Epithelial cell of proximal tubule (primary cell): ENCODE results near the gene TMEM179. TPM values are rescaled to one million over a fixed set of nuclear protein-coding genes. Genes with fewer than 3 reads are reported as not detected.

Experiments
- DNase-seq: peaks from one replicate; pipeline ENCODE4 v3.0.0-alpha.2; 2011; ENCODE audit warnings: low read depth
- H3K4me3 ChIP-seq: 2 replicates; pipeline ENCODE4 v1.5.1; 2011; ENCODE audit warnings: low read depth, mild to moderate bottlenecking, low read length
- CTCF ChIP-seq: conservative IDR thresholded peaks from 2 replicates; pipeline ENCODE4 v1.5.1; 2012; ENCODE audit warnings: low read depth, mild to moderate bottlenecking, low read length
- total RNA-seq: library from RNA; depleted of rRNA; stranded (reverse); fragments of >200 nt; gene quantifications from 2 replicates; pipeline ENCODE4 v1.2.3, GENCODE V29; 2015

TMEM179 gene
- total RNA-seq, 1 donor from 2014 or later = not detected

GRCh38 chr14:104551851-104552737, 52.5 kb downstream of the TMEM179 start:
- H3K4me3 ChIP-seq = no peak overlapping the region
- no peak for DNase-seq
- no peak for TF ChIP-seq CTCF

- TF ChIP-seq CTCF = no peak
- DNase-seq = no peak
- H3K4me3 ChIP-seq = no peak overlapping the region
Measured at GRCh38 chr14:104550861-104551728, 53.5 kb downstream of the TMEM179 start.

GRCh38 chr14:104550340-104550860, 54.2 kb downstream of the TMEM179 start:
- no peak for TF ChIP-seq CTCF
- DNase-seq = no peak
- H3K4me3 ChIP-seq = no peak overlapping the region

- no peak for TF ChIP-seq CTCF
- no peak overlapping the region for H3K4me3 ChIP-seq
Measured at GRCh38 chr14:104549536-104550339, 54.8 kb downstream of the TMEM179 start.

GRCh38 chr14:104548802-104549535, 55.6 kb downstream of the TMEM179 start:
- DNase-seq = no peak
- TF ChIP-seq CTCF = no peak
- no peak overlapping the region for H3K4me3 ChIP-seq

More at GRCh38 chr14:104549536-104550339, 54.8 kb downstream of the TMEM179 start:
- DNase-seq = no peak
